Nucleus accumbens (tissue), 56 donors: Measurements from ENCODE around the gene NUCB1.
A peak's percentile ranks its signal among the peaks of the same experiment; 100 is the strongest.
"Not testable (repeated sequence)": the region's sequence is repeated elsewhere in the genome, so short reads cannot be mapped to it uniquely, and the experiment has no call there.

Experiments used
- DNase-seq, 56 donors: peaks; one replicate each; lab custom pipeline; 2025; lab: John Stamatoyannopoulos, UW

NUCB1 gene

GRCh38 chr19:48925890-48926289 is 25.8 kb downstream of the NUCB1 start:
- not testable (repeated sequence) for DNase-seq

GRCh38 chr19:48926909-48927308 is 26.8 kb downstream of the NUCB1 start:
- DNase-seq: peak in 41 of 56 donors; percentile 1 to 80 (median 29)

- not testable (repeated sequence) for DNase-seq
These were observed 27.6 kb downstream of the NUCB1 start for GRCh38 chr19:48927692-48928091.

GRCh38 chr19:48928164-48929025 is 28.3 kb downstream of the NUCB1 start:
- DNase-seq: no peak

- peak in 45 of 56 donors; percentile 4 to 88 (median 56) for DNase-seq
These were observed 33.3 kb downstream of the NUCB1 start, which contains the start of gene DHDH for GRCh38 chr19:48933382-48933932. Gene DHDH (plus strand): TSS chr19:48933699. CDS start chr19:48933722, 23 bp downstream.

GRCh38 chr19:48934837-48935236 is 34.7 kb downstream of the NUCB1 start:
- DNase-seq: no peak

- DNase-seq: no peak
These were observed 35.8 kb downstream of the NUCB1 start for GRCh38 chr19:48935864-48936263.

- no peak for DNase-seq
These were observed 38.1 kb downstream of the NUCB1 start for GRCh38 chr19:48938256-48938655.

GRCh38 chr19:48940902-48941301 is 40.8 kb downstream of the NUCB1 start:
- DNase-seq: no peak

- DNase-seq: no peak
These were observed 43.0 kb downstream of the NUCB1 start for GRCh38 chr19:48943081-48943480.

- DNase-seq: no peak
These were observed 45.3 kb downstream of the NUCB1 start for GRCh38 chr19:48945415-48945814.

- DNase-seq: no peak
These were observed 45.7 kb downstream of the NUCB1 start for GRCh38 chr19:48945817-48946216.

GRCh38 chr19:48946463-48947257 is 46.5 kb downstream of the NUCB1 start:
- no peak for DNase-seq

- no peak for DNase-seq
These were observed 47.1 kb downstream of the NUCB1 start for GRCh38 chr19:48947258-48947542.

- DNase-seq: no peak
These were observed 50.0 kb downstream of the NUCB1 start for GRCh38 chr19:48950159-48950558.

GRCh38 chr19:48950830-48951519 is 50.9 kb downstream of the NUCB1 start:
- no peak for DNase-seq

GRCh38 chr19:48953141-48953540 is 53.0 kb downstream of the NUCB1 start:
- DNase-seq: no peak

- no peak for DNase-seq
These were observed 54.0 kb downstream of the NUCB1 start for GRCh38 chr19:48953990-48954594.

GRCh38 chr19:48954595-48955307 is 54.6 kb downstream of the NUCB1 start, which contains the start of gene BAX:
Gene BAX (plus strand): TSS chr19:48954875. CDS start chr19:48954929, 54 bp downstream.
- DNase-seq: peak in 55 of 56 donors; percentile 65 to 98 (median 90)
